UCSD-AML1 (cell line): ENCODE results near the gene CELF4.

ENCODE experiments used
- DNase-seq: peaks from one replicate; lab custom pipeline; 2025; ENCODE audit not compliant: unreplicated experiment; lab: John Stamatoyannopoulos, UW

CELF4 gene

DNA sequence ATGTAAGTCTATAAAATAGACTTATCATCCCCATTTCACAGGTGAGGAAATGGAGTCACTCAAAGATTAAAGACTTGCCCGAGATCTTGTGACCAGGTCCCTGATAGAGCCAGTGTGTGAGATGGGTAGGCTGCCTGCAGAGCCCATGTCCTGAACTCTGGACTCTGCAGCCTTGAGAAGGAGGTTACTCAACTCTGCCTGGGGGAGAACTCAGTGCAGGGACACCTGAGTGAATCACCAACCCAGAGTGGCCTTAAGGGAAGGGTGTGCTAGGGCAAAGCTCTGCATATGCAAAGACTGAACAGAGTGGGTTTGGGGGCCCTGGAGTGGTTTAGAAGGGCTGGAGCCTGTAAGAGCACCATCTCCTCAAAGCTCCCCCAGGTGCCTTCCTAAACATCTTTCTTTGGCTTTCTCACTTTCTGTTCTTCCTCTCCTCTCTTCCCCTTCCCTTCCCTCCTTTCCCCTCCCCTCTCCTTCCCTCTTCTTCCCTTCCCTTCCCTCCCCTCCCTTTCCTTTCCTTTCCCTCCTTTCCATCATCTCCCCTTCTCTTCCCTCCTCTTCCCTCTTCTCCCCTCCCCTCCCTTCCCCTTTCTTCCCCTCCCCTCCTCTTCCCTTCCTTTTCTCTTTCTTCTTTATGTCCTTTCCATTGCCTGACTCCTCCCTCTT is 67.6 kb downstream of the CELF4 start:
- no peak for DNase-seq

DNA sequence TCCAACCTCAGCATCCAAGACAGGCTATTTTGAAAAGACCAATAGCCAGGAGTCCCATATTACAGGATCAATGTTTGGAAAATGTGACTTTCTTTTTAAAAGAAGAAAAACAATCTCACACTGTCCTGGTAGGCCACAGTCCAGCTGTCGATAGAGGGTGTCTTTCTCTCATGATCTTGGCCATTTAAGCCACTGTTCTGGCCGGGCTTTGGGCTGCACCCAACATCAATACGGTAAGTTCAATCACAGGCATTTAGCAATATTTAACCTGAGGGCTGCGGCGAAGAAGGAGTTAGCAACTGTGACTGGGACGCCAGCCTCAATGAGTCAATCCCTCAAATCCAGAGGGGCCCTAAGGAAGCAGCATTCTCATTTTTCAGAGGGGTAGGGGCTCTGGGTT is 69.0 kb downstream of the CELF4 start:
- DNase-seq, result no peak

DNA sequence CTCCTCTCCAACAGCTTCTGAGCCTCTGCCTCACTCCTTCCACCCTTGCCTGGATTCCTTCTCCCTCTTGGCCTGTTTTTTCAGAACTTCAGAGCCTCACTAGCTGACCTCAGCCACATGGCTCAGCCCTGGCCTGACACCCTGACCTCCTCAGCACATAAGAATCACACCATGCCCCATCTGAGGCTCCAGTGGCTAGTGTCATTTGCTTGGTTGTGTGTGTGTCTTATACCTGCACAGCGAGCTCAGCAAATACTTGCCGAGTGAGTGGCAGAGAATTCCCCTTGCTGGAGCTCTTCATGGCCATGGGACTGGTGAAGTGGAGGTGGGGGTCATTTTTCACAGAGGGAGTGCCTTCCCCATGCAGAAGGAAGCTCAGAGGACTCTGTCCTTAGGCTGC is 70.2 kb downstream of the CELF4 start:
- DNase-seq, result no peak

DNA sequence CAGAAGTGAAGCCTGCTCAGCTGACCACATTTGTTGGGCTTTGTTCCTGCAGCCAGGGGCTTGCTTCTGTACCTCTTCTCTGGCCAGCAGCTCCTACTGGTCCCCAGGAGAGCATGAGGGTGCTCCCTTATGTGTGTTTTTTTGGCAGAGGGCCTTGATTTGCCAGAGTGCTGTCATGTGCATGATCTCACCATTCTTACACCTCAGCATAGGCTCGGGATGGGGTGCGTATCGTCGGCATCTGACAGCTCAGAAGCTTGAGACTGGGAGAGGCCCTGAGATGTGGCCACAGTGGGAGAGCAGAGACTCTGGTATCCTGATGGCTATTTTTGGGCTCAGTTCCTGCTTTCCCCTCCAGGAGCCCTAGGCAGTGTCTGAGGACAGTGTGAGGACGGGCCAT is 71.2 kb downstream of the CELF4 start:
- no peak for DNase-seq

DNA sequence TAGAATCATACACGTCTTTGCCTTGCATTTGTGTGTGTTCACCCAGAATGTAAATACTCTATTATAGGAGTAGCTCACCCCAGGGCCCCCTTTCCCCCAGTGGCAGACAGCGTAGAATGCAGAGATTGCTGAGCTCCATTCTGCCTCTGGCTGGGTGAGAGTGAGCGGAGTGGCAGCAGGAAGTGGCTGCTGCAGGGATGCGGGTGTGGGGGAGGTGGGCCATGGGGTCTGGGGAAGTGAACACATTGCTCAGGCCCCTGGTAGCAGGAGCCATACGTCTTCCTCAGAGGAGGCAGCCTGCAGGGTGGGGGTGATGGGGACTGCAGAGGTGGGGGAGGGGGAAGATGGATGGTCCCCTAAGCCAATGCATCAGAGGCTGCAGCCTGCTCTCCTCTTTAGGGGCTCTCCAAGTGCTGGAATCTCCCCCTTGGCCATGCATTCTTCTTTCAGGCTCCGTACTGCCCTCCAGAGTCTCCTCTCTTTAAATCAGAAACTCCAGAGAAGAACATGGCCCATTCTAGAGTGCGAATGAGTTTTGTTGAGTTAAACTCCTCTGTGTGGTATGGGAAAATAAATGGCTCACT is 72.2 kb downstream of the CELF4 start:
- DNase-seq, result peak; percentile 23

DNA sequence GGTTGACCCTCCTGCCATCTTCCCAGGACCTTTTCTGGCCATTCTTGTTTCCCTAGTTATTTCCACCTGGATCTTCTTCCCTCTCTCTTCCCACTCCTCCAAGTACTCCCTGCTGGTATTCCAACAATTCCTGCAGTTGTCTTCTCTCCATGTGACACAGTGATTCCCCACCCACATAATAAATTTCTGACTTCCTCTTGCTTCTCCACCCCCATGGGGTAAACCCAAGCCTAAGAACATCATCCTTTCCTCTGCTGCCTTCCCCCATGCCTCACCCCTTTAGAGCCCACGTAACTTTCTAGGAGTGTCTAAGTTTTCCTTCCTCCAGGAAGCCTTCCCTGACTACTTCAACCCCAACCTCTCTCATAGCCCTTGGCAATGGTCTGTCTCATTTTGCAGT is 72.6 kb downstream of the CELF4 start:
- no peak for DNase-seq

DNA sequence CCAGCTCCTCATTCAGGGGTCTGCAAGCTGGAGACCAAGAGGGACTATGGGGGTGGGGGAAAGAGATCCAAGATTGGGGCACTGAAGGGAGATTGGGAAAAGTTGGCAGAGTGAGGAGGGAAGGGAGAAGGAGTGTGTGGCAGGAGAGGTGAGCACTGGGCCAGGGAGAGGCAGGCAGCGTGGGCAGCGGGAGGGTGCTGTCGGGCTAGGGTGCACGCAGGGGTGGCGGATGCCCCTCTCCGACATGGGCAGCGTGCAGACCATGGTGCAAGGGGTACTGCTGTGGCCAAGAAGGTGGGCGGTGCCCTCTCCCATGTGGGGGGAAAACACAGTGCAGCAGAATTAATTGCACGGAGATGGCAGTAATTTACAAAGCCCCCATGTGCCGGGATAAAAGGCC is 74.1 kb downstream of the CELF4 start:
- no peak for DNase-seq

DNA sequence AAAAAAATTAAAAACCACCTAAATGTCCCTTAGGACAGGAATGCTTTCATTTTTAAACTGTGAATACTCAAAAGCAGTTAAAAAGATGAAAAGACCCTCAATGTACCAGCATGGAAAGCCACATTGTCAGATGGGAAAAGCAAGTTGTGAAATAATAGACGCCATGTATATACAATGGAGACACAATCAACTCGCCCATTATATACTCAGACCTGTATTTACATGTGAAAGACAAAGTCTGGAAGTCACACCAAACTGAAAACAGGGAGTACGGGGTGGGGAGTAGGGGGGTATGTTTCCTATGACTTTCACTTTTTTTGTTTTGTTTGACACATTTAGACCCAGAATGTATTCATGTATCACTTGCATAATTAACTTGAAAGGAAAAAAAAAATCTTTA is 75.6 kb downstream of the CELF4 start:
- no peak for DNase-seq

DNA sequence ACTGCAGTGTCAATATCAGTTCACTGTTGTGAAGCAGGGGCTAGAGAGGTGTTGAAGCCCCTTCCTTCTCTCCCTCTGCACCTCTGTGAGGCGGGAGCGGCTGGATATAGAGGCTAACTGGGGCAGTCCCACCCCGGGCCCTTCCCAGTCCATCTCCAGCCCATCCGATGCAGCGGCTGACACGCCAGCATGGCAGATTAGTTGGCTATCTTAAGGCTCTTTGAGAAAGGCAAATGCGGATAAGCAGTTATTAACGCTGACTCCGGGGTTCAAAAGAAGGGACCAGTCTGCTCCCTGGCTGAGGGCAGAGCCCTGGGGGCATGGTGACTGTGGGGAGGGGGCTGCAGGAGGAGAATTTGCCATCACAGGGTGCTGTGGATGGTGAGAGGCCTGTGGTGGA is 76.6 kb downstream of the CELF4 start:
- DNase-seq, result no peak

DNA sequence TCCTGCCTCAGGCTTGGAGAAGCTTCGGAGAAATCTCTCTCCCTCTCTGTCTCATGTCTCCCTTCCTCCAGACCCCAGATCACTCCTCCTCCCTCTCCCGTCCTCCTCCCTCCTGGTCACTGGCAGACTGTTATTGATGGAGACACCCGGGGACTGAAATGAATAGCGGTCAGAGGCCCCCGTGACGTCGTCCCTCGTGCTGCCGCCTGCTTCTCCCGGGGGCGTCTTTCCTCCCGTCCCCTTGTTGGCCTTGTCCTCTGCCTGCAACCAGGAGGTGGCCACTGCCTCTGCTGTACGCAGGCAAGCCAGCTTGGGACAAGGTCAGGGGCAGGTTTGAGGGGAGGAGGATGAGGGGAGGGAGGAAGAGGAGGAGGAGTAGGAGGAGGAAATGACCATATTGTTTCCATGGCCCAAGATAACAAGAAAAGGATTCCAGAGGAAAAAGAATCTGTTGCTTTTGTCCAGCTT is 78.2 kb downstream of the CELF4 start:
- no peak for DNase-seq

DNA sequence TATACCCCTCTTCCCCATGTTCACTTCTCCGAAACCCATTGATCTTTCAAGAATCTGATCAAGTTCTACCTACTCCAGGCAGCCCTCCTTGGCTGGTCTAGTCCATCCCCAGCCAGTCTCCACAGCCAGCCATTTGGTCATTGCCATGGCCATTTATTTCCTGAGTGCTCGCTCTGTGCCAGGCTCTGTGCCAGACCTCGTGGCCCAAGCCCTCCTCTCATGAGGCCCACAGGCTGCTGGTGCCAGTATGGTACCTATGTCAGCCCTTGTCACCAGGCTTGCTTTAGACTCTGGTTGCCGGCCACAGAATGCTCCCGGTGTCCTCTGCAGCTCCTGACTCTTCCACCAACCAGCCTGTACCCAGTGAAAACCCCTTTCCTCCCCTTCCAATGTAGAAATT is 78.8 kb downstream of the CELF4 start:
- DNase-seq, result no peak

DNA sequence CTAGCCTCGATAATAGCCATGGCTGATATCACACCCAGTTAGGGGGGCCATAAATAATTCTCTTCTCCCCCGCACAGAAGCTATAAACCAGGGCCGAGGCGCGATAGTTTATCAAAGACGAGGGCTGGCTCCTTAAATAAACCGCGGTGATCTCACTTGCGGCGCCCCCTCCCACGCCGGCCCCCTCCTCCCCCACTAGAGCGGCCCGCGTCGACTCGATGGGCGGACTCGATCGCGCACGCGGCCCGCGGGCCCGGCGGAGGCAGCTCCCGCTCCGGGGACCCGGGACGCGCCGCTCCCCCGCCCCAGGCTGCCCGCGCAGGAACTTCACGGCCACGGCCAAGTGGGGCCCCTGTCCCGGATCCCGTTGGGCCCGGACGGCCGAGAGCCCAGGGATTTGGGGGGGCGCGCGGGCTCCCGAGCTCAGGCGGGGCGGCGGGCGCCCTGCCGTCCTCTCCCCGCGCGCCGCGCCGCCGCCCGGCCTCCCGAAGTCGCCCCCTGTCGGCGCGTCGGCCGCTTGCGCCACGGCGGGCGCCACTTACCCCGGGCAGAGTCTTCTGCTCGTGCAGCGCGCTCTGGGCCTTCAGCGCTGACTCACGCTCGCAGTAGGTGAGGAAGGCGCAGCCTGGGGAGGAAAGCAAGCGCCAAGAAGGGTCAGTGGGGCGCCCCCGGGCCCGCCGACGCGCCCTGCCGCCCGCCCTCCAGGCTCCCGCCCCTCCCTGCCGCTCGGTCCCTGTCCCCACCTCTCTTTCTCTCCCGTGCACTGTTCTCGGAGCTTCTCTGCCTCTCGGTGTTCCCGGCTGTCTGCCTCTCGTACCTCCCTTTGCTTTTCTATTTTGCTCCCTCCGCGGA is 80.4 kb downstream of the CELF4 start:
- peak; percentile 21 for DNase-seq

DNA sequence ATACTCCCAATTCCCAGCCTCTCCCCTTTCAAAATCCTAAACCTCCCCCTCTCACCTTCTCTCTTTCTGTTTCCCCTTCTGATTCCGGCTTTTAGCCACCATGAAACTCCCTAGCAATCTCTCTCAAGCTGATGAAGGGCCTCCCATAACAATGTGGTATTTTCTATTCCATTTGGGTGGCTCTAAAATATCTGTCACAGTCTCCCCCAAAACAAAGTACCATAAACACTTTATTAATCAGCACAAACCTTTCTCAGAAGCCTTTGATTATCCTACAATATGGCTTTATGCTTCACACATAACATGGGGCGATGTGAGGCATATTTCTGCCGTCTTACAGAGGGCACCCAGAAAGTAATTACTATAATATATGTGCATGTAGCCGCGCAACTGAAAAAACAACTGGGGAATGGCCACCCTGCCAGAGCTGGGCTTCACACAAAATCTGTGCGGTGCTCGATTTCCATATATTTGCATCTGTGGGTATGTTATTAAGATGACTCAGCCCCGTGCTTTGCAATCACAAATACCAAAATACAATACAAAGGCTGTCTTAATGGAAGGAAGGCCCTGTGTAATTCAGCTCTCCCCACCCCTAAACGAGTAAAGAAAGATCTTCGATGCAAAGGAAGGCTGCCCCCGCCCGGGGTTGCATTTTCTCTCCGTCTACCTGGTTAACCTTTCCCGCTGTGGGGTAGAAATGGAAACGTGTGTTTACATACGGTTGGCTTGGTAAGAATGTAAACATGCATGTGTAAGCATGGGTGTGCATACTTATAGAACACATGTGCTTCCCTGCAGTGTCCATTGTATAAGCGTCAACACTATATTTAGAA is 81.4 kb downstream of the CELF4 start:
- no peak for DNase-seq

DNA sequence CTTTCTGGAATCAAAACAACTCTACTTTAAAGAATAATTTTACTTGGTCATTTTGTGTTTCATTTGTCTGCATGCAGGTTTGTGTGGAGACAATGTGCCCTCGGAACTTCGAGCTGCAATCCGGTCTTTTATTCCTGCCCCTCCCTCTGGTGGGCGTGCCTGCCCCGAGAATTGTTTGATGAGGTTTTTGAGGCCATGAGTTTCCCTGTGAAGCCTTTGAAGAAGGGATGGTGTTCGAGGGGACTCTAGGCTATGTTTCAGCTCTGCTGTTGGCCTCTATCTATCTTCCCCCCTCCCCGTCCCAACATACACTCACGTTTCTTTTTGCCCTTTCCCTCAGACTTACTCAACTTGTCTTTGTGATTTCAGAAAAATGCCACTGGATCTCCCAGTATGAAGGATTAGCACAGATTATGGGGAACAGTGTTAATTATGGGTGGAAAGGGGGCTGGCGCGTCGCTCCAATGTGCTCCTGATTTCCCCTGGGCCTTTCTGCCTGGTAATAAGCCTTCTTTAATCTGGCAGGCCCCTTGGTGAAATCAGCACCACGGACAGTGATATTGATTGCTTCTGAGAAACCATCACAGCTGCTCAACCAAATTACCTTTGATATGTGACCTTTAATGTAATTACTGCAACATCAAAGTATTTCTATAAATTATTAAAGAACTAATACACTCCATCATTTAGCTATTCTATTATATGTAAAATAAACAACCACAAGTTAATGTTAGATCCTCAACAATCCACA is 82.2 kb downstream of the CELF4 start:
- no peak for DNase-seq

DNA sequence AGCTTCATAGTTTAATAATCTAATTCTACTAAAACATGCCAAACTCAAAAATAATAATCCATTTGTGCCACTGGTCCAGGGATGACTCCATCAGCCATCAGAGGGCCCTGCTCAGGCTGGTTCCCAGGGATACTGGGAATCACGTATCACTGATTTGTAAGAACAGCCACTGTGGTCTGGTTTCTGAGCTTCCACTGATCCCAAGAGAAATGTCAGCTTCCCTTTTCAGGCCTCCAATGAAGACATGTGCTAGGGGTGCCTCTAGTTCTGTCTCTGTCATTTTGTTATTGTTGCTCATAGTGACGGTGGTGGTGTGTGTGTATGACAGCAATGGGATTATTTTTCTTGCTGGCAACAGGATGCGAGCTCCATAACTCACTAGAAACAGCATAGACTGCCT is 83.2 kb downstream of the CELF4 start:
- no peak for DNase-seq

DNA sequence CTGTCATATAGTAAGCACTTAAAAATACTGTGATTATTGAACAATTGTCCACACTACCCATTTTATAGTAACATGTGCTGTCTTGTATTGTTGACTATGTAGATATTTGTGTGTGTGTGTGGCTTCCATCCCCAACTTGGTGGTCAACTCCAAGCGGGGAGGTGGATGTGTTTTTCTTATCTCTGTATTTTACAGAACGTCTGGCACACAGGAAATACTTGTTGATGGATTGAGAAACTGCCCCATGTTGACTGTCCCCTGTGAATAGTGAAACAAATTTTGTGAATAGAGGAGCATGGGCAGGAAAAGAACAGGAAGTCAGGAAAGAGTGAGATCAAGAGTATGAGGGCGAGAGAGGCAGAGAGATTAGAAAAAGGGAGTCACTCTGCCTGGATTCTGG is 83.6 kb downstream of the CELF4 start:
- no peak for DNase-seq

DNA sequence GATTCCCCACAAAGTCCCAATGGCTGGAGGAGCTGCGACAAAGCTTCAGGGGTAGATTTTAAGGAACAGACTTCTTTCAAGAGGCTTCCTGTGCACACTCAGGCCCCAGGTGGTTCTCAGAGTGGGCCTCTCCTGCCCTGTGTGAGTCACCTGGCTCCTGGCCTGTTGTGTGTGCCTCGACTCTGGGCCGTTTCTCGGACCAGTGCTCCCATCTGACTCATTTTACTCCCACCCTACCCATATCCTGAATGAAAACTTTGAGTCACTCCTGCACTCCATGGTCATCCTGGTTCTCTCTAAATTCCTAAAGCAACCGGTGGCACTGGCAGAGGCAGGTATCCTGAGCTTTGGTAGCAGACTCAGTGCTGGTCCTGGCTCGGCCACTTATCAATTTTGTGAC is 84.1 kb downstream of the CELF4 start:
- DNase-seq, result no peak

DNA sequence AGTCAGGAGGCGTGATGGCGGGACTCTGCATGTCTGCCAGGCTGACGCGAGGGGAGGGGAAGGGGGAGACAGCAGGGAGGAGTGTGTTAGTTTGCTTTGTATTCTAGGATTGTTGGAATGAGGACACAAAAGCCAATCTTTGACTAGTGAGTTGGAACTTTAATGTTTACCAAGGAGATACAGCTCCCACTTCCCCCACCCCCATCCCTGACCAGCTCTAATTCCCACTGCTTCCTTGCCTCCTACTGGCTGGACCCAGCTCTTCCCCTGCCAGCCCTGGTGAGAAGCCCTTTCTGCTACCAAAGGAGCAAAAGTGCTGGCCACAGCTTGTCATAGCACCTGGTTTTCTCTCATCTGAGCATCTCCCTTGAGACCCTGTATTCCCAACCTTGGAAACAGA is 84.5 kb downstream of the CELF4 start:
- DNase-seq, result no peak

DNA sequence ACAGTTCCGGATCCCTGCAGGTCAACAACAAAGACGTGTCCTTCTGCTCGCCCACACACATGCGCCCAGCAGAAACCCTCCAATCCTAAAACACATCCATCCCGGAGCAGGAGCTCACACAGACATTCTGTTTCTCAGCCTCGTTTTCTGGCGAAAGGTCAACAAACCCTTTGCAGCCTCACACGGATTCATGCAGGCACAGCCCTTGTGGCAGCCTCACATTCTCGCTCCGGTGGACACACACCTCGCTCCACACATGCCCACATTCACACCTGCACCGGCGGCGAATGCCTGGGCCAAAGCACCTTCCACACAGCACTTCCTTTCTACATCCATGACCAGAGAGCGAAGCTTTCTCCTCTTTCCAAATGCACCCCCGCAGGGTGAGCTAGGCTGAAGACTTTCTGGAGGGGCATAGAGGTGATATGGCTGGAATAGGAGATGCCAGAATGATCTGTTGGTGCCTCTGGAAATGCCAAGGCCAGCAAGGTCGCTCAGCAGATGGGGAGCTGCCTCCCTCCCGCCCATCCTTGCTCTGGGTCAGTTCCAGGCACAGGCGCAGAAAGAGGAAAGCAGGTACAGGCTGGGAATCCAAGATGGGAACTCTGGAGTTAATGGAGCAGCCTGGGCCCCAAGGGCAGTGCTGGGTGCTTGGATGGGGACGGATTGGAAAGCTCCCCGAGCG is 88.8 kb downstream of the CELF4 start:
- DNase-seq, result no peak

DNA sequence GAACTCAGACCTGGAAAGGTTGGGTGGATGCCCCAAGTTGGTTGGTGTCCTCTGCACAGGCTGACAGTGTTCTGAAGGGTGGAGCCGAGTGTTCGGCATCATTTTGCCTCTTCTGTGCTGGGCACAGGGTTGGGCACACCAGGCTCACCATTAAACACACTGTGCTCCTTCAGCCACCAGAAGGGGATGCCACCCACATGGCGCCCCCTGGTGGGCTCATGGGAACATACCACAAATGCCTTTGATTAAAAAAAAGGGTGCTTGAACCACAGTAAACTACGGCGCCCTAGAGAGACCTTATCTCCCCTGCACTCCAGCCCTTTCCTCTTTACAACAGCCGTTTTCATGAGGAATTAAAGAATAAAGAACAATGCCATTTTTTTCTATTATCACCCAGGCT is 89.4 kb downstream of the CELF4 start:
- DNase-seq, result peak; percentile 44
